Endometrium (tissue), 2 donors: ENCODE measurements around the gene FN1.
"Not testable (repeated sequence)": the region's sequence is repeated elsewhere in the genome, so short reads cannot be mapped to it uniquely, and the experiment has no call there.

Source experiments
- FAIRE-seq: peaks from 2 replicates; lab custom pipeline; 2012; peaks lifted over from hg19 to GRCh38; lab: Jason Lieb, UNC
- donor health status: control.
- donor health status: control.

Gene FN1

DNA sequence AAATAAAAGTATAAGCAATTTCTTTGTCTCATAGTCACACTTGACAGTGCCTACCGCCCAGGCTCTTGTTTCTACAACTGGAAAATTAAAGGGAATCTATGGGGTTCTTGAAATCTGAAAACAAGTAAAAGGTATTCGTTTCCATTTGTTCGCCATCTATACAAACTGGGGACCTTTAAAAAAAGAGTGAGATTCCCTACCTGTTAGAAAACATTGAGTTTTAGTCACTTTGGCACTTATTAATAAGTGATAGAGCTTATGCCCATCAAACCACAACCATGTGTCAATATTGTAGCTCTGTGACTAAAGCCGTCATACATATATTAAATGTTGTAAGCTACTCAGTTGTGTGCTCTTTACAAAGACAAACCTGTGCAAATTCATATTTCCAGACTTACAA, 13.2 kb downstream of the FN1 start:
- FAIRE-seq, result no peak

DNA sequence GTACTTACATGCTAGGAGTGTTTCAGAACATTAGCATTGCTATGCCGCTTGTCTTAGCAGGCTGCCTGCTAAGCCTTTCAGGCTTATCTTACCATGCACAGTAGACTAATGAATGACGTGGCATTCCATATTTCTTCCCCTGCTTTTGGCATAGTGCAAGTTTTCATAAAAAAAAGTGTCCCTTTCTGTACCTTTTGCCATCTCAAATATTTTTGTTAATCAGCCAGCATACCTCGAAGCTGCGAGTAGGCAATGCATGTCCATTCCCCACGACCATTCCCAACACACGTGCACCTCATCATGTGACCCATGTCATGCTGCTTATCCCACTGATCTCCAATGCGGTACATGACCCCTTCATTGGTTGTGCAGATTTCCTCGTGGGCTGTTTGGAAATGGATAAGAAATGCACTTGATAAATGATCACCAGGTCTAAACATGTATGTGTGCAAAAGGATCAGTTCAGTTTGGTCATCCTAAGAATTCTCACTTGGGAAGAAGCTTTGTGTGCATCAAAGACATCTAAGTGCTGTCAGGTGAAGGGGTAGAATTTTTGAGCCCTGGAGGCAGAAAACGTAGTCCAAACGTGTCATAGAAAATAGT, 13.9 kb downstream of the FN1 start:
- no peak for FAIRE-seq

DNA sequence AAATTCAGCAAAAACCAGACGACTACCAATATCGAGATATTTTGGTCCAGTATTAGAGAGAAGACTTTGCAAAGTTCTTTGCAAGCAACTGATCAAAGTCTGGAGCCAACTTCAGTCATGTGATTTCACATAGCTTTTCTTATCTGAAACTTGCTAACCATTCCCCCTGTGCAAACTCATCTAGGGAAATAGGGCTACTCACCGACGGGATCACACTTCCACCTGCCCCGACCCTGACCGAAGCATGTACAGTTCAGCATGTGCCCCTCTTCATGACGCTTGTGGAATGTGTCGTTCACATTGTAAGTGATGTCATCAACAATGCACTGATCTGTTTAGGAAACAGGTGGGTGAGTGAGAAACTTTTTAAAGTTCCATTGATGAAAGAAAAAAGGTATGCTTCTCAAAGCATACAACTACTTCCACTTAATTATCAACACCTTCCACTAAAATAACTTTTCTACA, 15.4 kb downstream of the FN1 start:
- FAIRE-seq, result no peak

DNA sequence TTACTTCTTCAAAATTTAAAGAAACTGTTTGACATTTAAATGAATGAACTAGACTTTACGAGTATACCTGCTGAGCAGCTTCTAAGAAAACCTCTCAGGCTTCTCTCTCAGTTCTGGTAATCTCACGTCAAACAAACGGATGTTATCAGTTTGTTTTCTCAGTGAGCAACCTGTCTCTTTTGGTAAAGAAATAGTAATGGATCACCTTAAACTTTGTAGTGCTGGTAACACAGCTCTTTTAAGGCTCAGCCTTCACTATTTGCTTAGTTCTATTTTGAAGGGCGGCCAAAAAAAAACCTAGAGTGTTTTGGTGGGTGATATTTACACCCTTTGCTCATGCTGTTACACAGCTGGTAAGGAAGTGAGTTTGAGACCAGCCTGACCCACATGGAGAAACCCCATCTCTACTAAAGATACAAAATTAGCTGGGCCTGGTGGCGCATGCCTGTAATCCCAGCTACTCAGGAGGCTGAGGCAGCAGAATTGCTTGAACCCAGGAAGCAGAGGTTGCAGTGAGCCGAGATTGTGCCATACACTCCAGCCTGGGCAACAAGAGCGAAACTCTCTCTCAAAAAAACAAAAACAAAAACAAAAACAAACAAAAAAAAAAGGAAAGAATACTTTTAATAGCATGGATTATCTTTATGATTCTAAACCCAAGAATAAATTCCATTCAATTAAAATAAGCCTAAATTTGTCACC, 15.9 kb downstream of the FN1 start:
- FAIRE-seq, result no peak

DNA sequence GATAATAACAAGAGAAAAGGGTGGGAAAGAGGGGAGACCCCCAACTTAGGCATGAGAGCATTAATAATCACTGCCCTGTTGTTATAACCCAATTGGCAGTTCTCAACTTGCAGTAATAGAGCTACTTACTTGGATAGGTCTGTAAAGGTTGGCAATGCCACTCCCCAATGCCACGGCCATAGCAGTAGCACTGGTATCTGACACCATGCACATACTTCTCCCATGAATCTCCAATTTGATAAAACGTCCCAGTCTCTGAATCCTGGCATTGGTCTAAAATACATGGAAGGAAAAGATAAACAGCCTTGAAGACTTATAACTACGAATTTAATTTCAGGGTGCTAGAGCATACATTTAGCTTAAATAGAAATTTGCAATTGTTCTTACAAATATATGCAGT, 16.8 kb downstream of the FN1 start:
- FAIRE-seq, result no peak

DNA sequence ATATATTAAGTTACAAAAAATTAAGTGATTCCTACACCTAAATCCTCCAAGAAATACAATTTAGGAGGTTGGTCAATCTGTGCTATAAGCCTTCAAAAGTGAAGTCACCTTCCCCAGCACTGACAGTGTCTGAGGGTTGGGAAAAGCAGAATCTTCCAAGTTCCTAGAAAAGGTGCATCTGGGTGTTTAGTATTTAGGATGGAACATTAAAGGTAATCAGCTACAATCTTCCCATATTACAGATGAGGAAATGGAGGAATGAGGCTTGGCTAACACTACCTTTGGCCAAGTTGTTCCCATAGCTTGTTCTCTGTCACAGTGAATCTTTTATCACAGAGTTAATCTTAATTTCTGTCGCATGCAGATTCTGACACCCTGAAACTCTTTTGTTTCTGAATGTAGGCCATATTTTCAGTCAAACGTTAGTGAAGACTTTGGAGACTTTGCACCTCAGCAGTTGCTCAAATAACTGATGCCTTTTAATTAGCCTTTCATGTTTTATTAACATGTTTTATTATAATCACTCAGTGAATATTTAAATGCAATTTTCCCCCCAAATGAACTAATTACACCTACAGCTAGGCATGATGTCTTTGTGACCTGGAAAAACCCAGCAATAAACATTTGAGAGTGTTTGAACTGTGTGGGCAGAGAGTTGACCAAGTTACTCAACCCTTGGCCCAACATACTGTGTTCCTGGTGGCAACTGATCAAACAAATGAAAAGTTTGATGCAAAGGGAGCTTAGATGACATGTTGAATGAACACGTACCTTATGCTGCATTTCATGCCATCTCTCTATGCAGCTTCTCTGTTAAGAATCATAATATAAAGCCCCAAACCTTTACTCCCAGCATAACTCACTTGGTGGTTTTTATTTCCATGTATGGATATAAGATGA, 17.6 kb downstream of the FN1 start:
- FAIRE-seq, result no peak

DNA sequence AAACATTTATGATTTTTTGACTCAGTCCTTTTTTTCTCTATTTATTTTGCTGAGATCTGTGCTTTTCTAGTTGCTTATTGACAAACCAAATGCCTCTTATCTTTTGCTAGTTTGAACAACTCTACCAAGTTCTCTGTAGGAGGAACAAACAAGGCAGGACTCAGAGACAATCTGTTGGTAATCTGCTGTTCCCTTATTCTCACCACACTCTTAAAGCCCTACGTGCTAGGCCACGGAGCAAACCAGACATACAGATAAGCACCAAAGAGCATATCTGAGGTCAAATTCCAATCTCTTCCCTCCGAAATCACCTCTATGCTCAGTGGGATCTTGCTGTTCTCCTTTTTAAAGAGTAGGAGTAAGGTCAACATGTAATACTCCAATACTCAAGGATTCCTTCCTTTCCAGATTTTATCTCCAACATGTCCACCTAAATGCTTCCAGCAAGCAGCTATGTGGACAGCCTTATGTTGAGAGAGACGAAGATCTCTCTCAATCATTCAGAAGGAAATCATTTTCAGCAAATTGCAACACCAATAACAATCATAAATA, 18.4 kb downstream of the FN1 start:
- no peak for FAIRE-seq

DNA sequence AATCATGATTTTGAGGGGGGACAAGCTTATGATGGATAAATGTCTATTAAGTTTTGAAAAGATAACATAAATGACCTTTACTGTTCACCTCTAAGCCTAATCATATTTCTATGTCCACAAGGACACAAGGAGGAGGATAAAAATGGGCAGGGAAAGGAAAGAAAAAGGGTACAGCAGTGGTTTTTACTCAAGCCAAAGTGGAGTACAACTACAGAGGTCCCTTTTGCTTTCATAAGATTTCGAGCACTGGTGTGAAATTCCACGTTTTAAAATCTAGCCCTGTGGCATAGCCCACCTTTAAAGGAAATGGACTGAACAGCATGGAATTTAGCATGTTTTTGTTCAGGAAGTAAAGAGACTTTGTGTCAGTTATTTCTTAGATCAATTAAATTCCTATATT, 19.2 kb downstream of the FN1 start:
- no peak for FAIRE-seq

DNA sequence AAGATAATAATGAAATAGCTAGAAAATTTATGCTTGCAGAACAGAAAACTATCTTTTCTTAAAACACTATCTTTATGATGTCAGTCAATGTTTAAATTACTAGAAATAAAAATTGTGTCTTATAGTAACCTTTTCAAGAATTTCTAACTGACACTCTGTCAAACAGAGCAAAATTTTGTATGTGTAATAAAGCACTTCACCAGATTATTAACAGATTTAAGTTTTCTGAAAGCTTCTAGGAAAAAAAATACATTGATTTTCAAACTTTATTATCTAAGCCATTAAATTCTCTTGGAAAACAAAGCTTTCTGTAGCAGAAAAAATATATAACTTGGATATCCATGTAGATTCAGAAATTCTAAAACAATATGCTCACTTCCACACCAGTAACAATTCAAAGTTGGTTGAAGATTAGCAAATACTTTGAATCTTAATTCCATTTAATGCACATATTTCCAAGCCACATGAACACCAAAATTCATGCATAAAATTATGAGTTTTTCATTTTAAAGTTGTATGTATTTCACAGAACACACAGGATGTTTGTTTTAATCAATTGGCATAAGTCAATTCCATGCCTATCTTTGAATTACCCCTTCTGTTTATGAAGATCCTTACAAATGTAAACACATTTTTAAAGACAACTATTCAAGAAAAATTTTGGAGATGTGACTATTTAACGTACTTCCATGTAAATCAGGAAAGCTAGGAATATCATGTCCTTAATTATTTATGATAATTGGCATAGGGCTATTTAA, 19.9 kb downstream of the FN1 start:
- no peak for FAIRE-seq

DNA sequence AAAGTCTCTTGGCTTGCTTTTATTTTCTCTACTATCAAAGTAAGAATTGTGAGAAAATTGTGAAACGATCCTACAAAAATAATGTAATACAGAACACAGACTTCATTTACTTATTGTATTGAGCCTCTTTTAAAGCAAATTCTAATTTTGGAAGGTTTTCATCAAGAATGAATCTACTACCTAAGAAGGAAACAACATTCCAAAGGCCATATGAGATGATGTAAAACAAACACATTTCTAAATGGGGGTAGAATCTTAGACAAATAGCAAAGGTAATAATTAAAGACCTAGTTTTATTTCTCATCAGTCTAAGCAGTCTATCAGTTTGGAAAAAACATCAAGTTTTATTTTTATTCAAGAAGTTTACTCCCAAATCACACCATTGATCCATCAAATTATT, 20.6 kb downstream of the FN1 start:
- FAIRE-seq, result no peak

DNA sequence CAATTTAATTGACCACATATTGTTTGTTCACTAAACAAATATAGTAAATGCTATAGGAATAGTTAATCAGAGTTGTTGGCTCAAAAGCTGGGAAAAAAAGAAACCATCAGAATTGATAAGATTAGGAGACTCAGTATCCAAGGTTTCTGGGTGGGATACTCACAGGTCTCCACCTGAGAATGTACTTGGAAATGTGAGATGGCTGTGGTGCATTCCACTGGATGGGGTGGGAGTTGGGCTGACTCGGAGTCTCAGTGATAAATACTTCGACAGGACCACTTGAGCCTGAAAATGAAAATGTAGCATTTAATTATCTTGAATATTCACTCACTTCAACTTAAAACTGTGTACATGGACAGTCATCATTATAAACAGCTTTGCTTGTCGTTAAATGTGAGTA, 21.2 kb downstream of the FN1 start:
- FAIRE-seq, result no peak

DNA sequence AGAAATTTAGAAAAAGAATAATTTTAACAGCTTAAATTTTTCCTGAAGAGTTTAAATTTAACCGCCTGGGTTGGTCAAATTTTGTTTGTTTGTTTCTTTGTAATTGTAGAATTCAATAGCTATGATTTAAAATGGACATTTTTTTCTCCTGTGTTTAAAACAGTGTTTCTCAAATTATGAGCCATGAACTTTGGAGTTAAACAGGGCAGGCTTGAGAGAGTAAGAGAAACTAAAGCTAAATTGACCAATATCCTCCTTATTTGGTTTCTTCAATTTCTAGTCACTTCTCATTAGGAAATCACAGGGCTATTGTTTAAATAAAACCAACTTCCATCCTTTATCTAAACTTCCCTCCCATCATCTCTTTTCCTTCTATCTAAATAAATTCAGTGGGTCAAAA, 21.9 kb downstream of the FN1 start:
- no peak for FAIRE-seq

DNA sequence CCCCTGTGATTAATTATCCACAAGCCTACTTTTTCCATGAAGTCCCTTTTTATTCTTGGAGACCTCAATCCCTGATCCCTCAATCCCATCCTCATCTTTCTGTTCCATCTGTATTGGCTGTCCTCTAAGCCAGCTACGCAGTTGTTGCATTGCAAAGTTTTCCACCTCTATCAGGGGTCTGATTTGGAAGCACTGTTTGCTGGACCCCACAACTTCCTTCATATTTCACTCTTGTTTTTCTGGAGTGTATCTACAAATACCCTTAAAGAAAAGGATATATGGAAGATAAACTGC, 22.4 kb downstream of the FN1 start:
- FAIRE-seq, result no peak

DNA sequence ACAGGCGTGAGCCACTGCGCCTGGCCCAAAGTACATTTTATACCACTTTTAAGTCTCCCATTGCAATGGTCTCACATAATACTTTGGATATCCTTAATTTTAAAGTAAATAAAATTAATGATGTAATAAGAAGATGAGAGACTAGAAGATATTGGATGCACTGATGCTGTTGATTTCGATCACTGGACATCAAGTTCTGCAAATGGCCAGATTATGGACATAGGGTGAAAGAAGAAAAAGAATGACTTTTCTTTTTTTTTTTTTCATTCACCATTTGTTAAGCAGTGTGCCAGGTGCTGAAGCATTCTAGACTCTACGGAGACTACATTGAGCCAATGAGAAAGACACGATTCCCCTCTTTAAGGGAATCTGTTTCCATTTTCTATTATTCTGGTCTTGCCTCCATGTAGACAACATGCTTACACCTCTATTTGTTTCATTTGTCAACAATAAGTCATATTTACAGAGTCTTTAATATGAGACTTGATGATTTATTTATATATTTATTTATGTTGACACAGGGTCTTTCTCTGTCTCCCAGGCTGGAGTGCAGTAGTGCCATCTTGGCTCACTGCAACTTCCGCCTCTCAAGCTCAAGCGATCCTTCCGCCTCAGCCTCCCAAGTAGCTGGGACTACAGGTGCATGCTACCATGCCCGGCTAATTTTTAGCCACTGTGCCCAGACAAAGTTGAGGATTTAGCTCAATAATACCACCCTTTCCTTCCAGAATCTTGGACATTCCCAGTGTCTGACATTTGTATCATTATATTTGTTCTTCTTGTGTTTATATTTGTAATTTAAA, 23.7 kb downstream of the FN1 start:
- no peak for FAIRE-seq

DNA sequence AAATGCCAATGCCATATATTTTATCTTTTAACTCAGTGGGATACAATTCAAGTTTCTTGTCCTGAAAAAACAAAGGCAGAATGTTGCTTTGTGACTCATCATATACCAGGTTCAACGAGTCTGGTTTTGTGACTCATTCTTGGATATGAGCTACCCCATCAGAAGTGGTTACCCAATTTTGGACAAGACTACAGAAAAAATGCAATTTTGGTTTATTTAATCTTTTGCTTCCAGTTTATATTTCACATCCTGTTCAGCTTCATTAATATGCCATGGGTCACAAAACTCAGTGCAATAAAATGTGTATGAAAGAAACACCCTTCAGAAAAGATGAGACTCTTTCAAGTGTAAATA, 25.0 kb downstream of the FN1 start:
- FAIRE-seq, result no peak

DNA sequence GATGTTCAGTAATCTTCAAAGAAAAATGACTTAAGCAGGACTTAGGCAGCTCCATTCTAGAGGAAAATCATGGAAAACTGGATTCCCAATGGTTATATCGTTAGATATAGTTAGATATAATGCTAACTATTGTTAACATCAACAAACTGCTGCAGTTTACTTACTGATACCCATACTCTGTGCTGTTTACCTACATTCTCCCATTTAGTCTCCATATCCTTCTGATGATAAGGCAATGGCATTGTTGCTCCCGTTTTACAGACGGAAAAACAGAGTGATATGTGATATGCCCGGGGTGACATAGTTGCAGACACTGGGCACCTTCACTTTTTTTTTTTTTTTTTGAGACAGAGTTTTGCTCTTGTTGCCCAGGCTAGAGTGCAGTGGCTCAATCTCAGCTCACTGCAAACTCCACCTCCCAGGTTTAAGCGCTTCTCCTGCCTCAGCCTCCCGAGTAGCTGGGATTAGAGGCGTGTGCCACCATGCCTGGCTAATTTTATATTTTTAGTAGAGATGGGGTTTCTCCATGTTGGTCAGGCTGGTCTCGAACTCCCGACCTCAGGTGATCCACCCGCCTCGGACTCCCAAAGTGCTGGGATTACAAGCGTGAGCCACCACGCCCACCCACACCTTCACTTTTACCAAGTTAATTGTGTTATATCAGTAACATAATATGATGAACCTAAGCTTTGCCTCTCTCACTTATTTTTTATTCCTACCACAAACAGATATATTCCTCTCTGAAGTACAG, 25.5 kb downstream of the FN1 start:
- FAIRE-seq, result not testable (repeated sequence)

DNA sequence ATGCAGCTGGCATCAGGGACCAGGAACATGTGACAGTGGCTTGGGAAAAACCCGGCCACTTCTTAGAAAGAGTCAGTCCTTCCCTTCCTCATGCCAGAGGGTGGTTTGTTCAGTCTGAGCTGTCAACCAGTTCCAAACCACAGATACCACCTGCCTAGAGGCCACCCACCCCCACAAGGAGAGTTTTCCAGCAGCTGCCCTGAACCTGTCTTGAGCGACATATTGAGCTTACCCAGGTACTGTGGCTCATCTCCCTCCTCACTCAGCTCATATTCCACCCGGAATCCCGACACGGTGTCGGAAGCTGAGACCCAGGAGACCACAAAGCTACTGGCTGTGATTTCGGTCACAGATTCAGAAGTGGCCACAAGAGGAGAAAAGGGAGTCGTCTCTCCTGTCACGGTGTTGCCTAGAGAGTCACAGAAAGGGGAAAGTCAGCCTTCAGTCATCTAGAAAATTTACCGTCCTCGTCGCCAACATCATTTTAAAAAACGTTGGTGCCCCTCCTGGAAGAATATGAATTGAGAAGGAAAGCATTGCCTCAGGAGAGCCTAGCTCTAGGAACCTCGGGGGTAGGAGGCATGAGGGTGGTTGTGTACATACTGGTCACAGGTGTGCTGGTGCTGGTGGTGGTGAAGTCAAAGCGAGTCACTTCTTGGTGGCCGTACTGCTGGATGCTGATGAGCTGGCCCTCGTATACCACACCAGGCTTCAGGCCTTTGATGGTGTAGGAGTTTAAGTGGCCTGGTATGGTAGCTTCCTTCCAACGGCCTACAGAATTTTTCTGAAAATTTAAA, 26.3 kb downstream of the FN1 start:
- no peak for FAIRE-seq

DNA sequence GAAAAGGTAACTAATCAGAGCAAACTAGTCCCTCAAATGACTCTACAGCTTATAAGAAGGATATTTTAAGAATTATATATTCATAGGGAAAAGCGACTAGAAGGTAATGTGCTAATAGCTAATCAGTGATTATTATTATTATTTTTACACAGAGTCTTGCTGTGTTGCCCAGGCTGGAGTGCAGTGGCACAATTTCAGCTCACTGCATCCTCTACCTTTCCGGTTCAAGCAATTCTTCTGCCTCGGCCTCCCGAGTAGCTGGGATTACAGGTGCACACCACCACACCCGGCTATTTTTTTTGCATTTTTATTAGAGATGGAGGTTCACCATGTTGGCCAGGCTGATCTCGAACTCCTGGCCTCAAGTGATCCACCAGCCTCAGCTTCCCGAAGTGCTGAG, 27.4 kb downstream of the FN1 start:
- FAIRE-seq, result not testable (repeated sequence)

DNA sequence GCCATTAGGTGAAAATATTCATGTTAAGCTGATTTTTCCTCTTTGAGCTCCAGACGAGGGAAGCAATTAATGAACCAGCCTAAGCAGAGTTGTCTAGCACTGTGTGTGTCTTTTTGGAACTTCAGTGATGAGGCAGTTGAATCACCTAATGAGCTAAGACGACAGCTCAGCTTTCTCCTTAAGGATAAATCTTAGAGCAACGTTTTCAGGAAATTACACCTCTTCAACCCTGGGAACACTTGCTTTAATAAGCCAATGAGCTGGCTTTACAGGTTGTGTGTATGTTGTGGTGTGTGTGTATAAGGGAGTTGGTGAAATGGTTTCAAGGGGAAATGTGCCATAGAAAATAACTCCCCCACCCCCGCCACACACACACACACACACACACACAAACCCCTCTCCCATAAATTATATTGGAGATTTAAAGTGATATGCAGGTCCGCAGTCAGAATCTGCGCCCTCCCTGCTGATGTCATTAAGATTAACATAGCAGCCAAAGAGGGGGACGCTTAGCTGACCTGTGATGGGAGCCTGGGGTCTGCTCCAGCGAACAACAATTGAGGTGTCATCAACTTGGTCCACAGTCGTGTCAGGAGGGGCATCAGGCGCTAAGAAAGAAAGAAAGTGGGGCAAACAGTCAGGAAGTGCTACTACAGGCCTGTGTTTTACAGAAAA, 28.1 kb downstream of the FN1 start:
- FAIRE-seq, result no peak
